ENCODE results near the gene AGTPBP1.
"Not testable (repeated sequence)": the region's sequence is repeated elsewhere in the genome, so short reads cannot be mapped to it uniquely, and the experiment has no call there.

The AGTPBP1 gene

GRCh38 chr9:85615792-85616191 is 126.0 kb downstream of the AGTPBP1 start:
- no peak for DNase-seq

GRCh38 chr9:85610074-85610860 is 131.5 kb downstream of the AGTPBP1 start:
- no peak for DNase-seq

- DNase-seq, result no peak
These were observed 135.8 kb downstream of the AGTPBP1 start for GRCh38 chr9:85605905-85606304.

- no peak for DNase-seq
These were observed 137.8 kb downstream of the AGTPBP1 start for GRCh38 chr9:85603936-85604335.

- no peak for DNase-seq
These were observed 139.0 kb downstream of the AGTPBP1 start for GRCh38 chr9:85602742-85603141.

GRCh38 chr9:85600675-85601263 is 141.0 kb downstream of the AGTPBP1 start:
- DNase-seq, result no peak

- no peak for DNase-seq
These were observed 142.1 kb downstream of the AGTPBP1 start for GRCh38 chr9:85599540-85600105.

- no peak for DNase-seq
These were observed 147.4 kb downstream of the AGTPBP1 start for GRCh38 chr9:85594316-85594715.

- no peak for DNase-seq
These were observed 155.1 kb downstream of the AGTPBP1 start for GRCh38 chr9:85586684-85587083.

GRCh38 chr9:85577353-85577952 is 164.3 kb downstream of the AGTPBP1 start:
- no peak for DNase-seq

GRCh38 chr9:85575868-85576267 is 165.9 kb downstream of the AGTPBP1 start:
- no peak for DNase-seq

GRCh38 chr9:85573546-85573945 is 168.2 kb downstream of the AGTPBP1 start:
- not testable (repeated sequence) for DNase-seq

- DNase-seq, result not testable (repeated sequence)
These were observed 168.8 kb downstream of the AGTPBP1 start for GRCh38 chr9:85572917-85573316.

GRCh38 chr9:85569988-85570387 is 171.8 kb downstream of the AGTPBP1 start:
- no peak for DNase-seq

GRCh38 chr9:85559526-85559925 is 182.2 kb downstream of the AGTPBP1 start:
- DNase-seq, result no peak

GRCh38 chr9:85554349-85554748 is 187.4 kb downstream of the AGTPBP1 start:
- DNase-seq, result no peak

GRCh38 chr9:85553475-85553874 is 188.3 kb downstream of the AGTPBP1 start:
- DNase-seq, result no peak

- no peak for DNase-seq
These were observed 194.2 kb downstream of the AGTPBP1 start for GRCh38 chr9:85547599-85547998.

- no peak for DNase-seq
These were observed 198.6 kb downstream of the AGTPBP1 start for GRCh38 chr9:85543196-85543595.

GRCh38 chr9:85541876-85542275 is 199.9 kb downstream of the AGTPBP1 start:
- DNase-seq, result no peak

GRCh38 chr9:85536514-85536913 is 205.2 kb downstream of the AGTPBP1 start:
- no peak for DNase-seq

GRCh38 chr9:85536076-85536475 is 205.7 kb downstream of the AGTPBP1 start:
- DNase-seq, result no peak

- no peak for DNase-seq
These were observed 207.4 kb downstream of the AGTPBP1 start for GRCh38 chr9:85534340-85534739.

GRCh38 chr9:85533538-85533937 is 208.2 kb downstream of the AGTPBP1 start:
- no peak for DNase-seq
